PC-3 (cell line): Measurements from ENCODE around the gene SLC17A5. TPM values are rescaled to one million over a fixed set of nuclear protein-coding genes. Genes with fewer than 3 reads are reported as not detected.
"Not testable (repeated sequence)": the region's sequence is repeated elsewhere in the genome, so short reads cannot be mapped to it uniquely, and the experiment has no call there.

Experiments
- ATAC-seq: fragments of 200-7000 bp; cut with Tn5 transposase; 2 replicates; pipeline ENCODE4 v1.9.1; 2020; ENCODE audit warnings: mild to moderate bottlenecking, moderate library complexity
- BruUV-seq: library from RNA; stranded (reverse); fragments of 400-500 nt; replicated peaks from 2 replicates; lab custom pipeline; 2021; lab: Mats Ljungman, UMichigan
- CTCF ChIA-PET: fragments of 300-600 bp; sonication (Branson Sonifier 250); formaldehyde crosslinking; loops from one replicate; lab custom pipeline; 2022; ENCODE audit warnings: antibody characterized with exemption; lab: Charles Lee
- POLR2A ChIA-PET: fragments of 300-600 bp; sonication (Branson Sonifier 250); formaldehyde crosslinking; loops from one replicate; lab custom pipeline; 2022; ENCODE audit warnings: antibody characterized with exemption; ENCODE audit not compliant: unreplicated experiment; lab: Charles Lee
- DNase-seq: peaks from one replicate; pipeline ENCODE4 v3.0.0-alpha.2; 2015
- H2AFZ ChIP-seq: fragments of 300-600 bp; sonication (generic); 2 replicates; pipeline ENCODE4 v1.6.0; 2016; ENCODE audit warnings: antibody characterized with exemption, low read length
- H3F3A ChIP-seq: fragments of 300-600 bp; sonication (generic); one replicate; pipeline ENCODE4 v1.6.0; 2017; ENCODE audit warnings: antibody characterized with exemption, low read length, control low read depth, mild to moderate bottlenecking; ENCODE audit not compliant: unreplicated experiment
- H3K27ac ChIP-seq: fragments of 300-600 bp; sonication (generic); 2 replicates; pipeline ENCODE4 v1.5.1; 2016; ENCODE audit warnings: mild to moderate bottlenecking, low read length
- H3K27me3 ChIP-seq: fragments of 300-600 bp; sonication (generic); 2 replicates; pipeline ENCODE4 v1.6.1; 2016; ENCODE audit warnings: low read length, mixed read lengths
- H3K36me3 ChIP-seq: fragments of 300-600 bp; sonication (generic); 2 replicates; pipeline ENCODE4 v1.6.1; 2016; ENCODE audit warnings: low read depth, mixed run types, low read length, mixed read lengths
- H3K4me1 ChIP-seq: fragments of 300-600 bp; sonication (generic); 2 replicates; pipeline ENCODE4 v1.5.1; 2016; ENCODE audit warnings: low read length; ENCODE audit not compliant: insufficient read depth
- H3K4me2 ChIP-seq: fragments of 300-600 bp; sonication (generic); 2 replicates; pipeline ENCODE4 v1.6.0; 2016; ENCODE audit warnings: low read length
- H3K4me3 ChIP-seq: fragments of 300-600 bp; sonication (generic); 2 replicates; pipeline ENCODE4 v1.5.1; 2016; ENCODE audit warnings: mild to moderate bottlenecking, low read length, mixed read lengths
- H3K79me2 ChIP-seq: fragments of 300-600 bp; sonication (generic); 2 replicates; pipeline ENCODE4 v1.6.1; 2017; ENCODE audit warnings: low read length, mixed read lengths
- H3K9ac ChIP-seq: fragments of 300-600 bp; sonication (generic); 2 replicates; pipeline ENCODE4 v1.6.0; 2016; ENCODE audit warnings: mild to moderate bottlenecking, low read length
- H3K9me2 ChIP-seq: fragments of 300-600 bp; sonication (generic); replicated peaks from 2 replicates; pipeline ENCODE4 v1.6.1; 2016; ENCODE audit warnings: mixed run types, low read length, mixed read lengths
- H3K9me3 ChIP-seq: fragments of 300-600 bp; sonication (generic); 2 replicates; pipeline ENCODE4 v1.6.1; 2016; ENCODE audit warnings: low read length, mixed read lengths
- H4K20me1 ChIP-seq: fragments of 300-600 bp; sonication (generic); 2 replicates; pipeline ENCODE4 v1.6.1; 2016; ENCODE audit warnings: low read length, mixed read lengths
- CTCF ChIP-seq: fragments of 300-600 bp; sonication (generic); conservative IDR thresholded peaks from 2 replicates; pipeline ENCODE4 v1.5.1; 2017; ENCODE audit warnings: antibody characterized with exemption, low read depth, mild to moderate bottlenecking, low read length
- EZH2 ChIP-seq: fragments of 300-600 bp; sonication (generic); IDR thresholded peaks from one replicate; pipeline ENCODE4 v1.6.1; 2017; ENCODE audit warnings: antibody characterized with exemption, mild to moderate bottlenecking, low read length; ENCODE audit not compliant: unreplicated experiment
- EZH2phosphoT487 ChIP-seq: fragments of 300-600 bp; sonication (generic); IDR thresholded peaks from 2 replicates; pipeline ENCODE4 v1.6.1; 2018; ENCODE audit warnings: mild to moderate bottlenecking, antibody characterized with exemption, low read length, borderline replicate concordance
- intact Hi-C: fragments of 100-400 bp; cut with micrococcal nuclease; formaldehyde crosslinking; loops from 2 replicates; pipeline ENCODE4 v1.9.0; 2023
- total RNA-seq: library from RNA; depleted of rRNA; stranded (reverse); fragments of >200 nt; gene quantifications from 2 replicates; pipeline ENCODE4 v1.2.3, GENCODE V29; 2014

The SLC17A5 gene
- total RNA-seq, 1 experiment from 2014 or later: 5.2 TPM

- no peaks in the 10 kb centered on the region for H3K27me3 ChIP-seq
- TF ChIP-seq EZH2phosphoT487: no peak
- no peak for TF ChIP-seq EZH2
- no peak for TF ChIP-seq CTCF
- no peaks in the 10 kb centered on the region for H3K79me2 ChIP-seq
- no peak for ATAC-seq
- no peaks in the 10 kb centered on the region for H3K4me1 ChIP-seq
- H3K9ac ChIP-seq: no peak overlapping the region
- H3K4me3 ChIP-seq: no peak overlapping the region
- H3K9me2 ChIP-seq: no peaks in the 10 kb centered on the region
- no peak overlapping the region for H2AFZ ChIP-seq
- no peaks in the 10 kb centered on the region for H3F3A ChIP-seq
- no peaks in the 10 kb centered on the region for H3K9me3 ChIP-seq
- H3K36me3 ChIP-seq: no peaks in the 10 kb centered on the region
- H3K27ac ChIP-seq: no peak overlapping the region
- DNase-seq: no peak
- intact Hi-C loops: no loop called here
- ChIA-PET CTCF (no interaction called here), POLR2A (no interaction called here)
- no peak overlapping the region for H3K4me2 ChIP-seq
- no TSS peak for BruUV-seq
- no peaks in the 10 kb centered on the region for H4K20me1 ChIP-seq
These were observed 84.7 kb downstream of the SLC17A5 start for GRCh38 chr6:73569121-73569520.

GRCh38 chr6:73566954-73567591 is 86.7 kb downstream of the SLC17A5 start:
- H3K4me3 ChIP-seq: no peak overlapping the region
- intact Hi-C loops: no loop called here
- H3K4me2 ChIP-seq: no peak overlapping the region
- H3K27me3 ChIP-seq: no peaks in the 10 kb centered on the region
- TF ChIP-seq EZH2phosphoT487 (no peak), CTCF (no peak), EZH2 (no peak)
- no peaks in the 10 kb centered on the region for H3K79me2 ChIP-seq
- H2AFZ ChIP-seq: no peak overlapping the region
- no peak overlapping the region for H3K27ac ChIP-seq
- no TSS peak for BruUV-seq
- no peaks in the 10 kb centered on the region for H3K9me2 ChIP-seq
- H3K9me3 ChIP-seq: no peaks in the 10 kb centered on the region
- no peaks in the 10 kb centered on the region for H3K36me3 ChIP-seq
- H4K20me1 ChIP-seq: no peaks in the 10 kb centered on the region
- H3K4me1 ChIP-seq: no peaks in the 10 kb centered on the region
- H3F3A ChIP-seq: no peaks in the 10 kb centered on the region
- no peak overlapping the region for H3K9ac ChIP-seq
- POLR2A ChIA-PET: no interaction called here
- DNase-seq (no peak), ATAC-seq (no peak)
- CTCF ChIA-PET: no interaction called here

DNA sequence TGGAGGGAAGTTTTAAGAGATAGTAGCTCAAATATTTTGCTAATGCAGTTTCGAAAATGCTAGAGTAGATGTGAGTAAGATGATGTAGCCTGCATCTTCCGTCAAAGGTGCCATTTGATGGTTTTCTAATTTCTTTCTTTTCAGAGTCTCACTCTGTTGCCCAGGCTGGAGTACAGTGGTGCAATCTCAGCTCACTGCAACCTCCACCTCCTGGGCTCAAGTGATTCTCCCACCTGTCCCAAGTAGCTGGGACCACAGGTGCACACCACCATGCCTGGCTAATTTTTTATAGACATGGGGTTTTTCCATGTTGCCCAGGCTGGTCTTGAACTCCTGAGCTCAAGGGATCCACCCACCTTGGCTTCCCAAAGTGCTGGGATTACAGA is 87.3 kb downstream of the SLC17A5 start:
- H3K36me3 ChIP-seq, H3K9ac ChIP-seq, H3K4me2 ChIP-seq, H3F3A ChIP-seq, H4K20me1 ChIP-seq, H3K9me3 ChIP-seq, intact Hi-C loops, H3K9me2 ChIP-seq, H3K79me2 ChIP-seq, H3K4me1 ChIP-seq, ATAC-seq, POLR2A ChIA-PET, CTCF ChIA-PET, H2AFZ ChIP-seq, H3K27me3 ChIP-seq, DNase-seq, H3K27ac ChIP-seq, BruUV-seq, H3K4me3 ChIP-seq: not testable (repeated sequence)
